ENCODE data around the gene TMEM128. TPM values are rescaled to one million over a fixed set of nuclear protein-coding genes. Genes with fewer than 3 reads are reported as not detected.
A peak's percentile ranks its signal among the peaks of the same experiment; 100 is the strongest.

Gene TMEM128
- total and polyA plus RNA-seq, 4 donors: 35.4 to 50.2 (median 44.6) TPM

DNA sequence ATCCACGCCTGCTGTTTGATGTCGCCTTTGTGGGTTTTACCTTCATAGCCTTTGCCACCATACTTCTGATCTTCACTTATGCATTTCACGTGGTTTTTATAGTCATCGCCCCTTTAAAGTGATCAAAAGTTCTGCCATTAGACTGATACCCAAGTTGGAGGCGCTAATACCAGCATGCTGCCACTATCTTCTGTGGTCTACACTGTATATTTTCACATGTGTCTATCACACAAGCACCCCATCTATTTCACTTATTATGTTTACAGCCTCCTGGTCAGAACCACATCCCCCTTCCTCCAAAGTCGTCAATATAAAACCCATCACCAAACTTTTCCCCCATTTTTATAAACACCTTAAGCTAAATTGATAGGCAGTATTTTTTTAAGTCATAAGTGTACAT lies 33.8 kb upstream of the TMEM128 start:
- no peak for DNase-seq (ENCODE audit: low read depth in 4 of 6, low spot score in 6 of 6)
- H3K4me1 ChIP-seq (ENCODE audit: control insufficient read depth, insufficient read depth, low read length): no peaks in the 10 kb centered on the region
- peaks cover 34% of the 10 kb centered on the region for H3K36me3 ChIP-seq (ENCODE audit: control insufficient read depth, insufficient read depth, low read length)
- no peaks in the 10 kb centered on the region for H3K27me3 ChIP-seq (ENCODE audit: control insufficient read depth, insufficient read depth, low read length)
- H3K27ac ChIP-seq (ENCODE audit: low read depth, low read length): no peak overlapping the region
- no peak overlapping the region for H3K4me3 ChIP-seq (ENCODE audit: low read depth, low read length)
- no peaks in the 10 kb centered on the region for H3K9me3 ChIP-seq (ENCODE audit: control insufficient read depth, insufficient read depth, low read length)
- 92% methylated on average over 5 of the region's 6 CpGs for WGBS (ENCODE audit: insufficient coverage)

DNA sequence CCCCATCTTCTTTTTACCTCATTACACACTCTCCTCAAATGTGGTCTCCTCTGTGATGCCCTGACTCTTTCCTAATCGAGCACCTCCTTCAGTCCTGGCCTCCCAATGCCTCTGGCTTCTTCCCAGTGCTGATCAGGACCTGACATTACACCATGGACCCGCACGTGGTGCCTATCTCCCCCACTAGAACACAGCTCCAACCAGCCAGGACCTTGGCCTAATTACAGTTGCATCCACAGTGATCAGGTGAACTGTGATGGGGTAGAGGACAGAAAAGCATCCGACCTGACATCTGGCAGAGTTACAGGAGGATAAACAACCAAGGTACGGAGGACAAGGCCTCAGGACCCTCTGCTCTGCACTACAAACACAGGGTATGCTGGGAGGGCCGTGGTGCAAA lies 29.5 kb upstream of the TMEM128 start:
- DNase-seq (ENCODE audit: low read depth in 4 of 6, low spot score in 6 of 6): no peak
- Histone ChIP-seq H3K9me3 (ENCODE audit: control insufficient read depth, insufficient read depth, low read length) (no peaks in the 10 kb centered on the region), H3K27me3 (ENCODE audit: control insufficient read depth, insufficient read depth, low read length) (no peaks in the 10 kb centered on the region), H3K27ac (ENCODE audit: low read depth, low read length) (no peak overlapping the region), H3K4me3 (ENCODE audit: low read depth, low read length) (no peak overlapping the region), H3K36me3 (ENCODE audit: control insufficient read depth, insufficient read depth, low read length) (peaks cover 51% of the 10 kb centered on the region), H3K4me1 (ENCODE audit: control insufficient read depth, insufficient read depth, low read length) (no peaks in the 10 kb centered on the region)
- 86% methylated on average over 4 of the region's 6 CpGs for WGBS (ENCODE audit: insufficient coverage)

DNA sequence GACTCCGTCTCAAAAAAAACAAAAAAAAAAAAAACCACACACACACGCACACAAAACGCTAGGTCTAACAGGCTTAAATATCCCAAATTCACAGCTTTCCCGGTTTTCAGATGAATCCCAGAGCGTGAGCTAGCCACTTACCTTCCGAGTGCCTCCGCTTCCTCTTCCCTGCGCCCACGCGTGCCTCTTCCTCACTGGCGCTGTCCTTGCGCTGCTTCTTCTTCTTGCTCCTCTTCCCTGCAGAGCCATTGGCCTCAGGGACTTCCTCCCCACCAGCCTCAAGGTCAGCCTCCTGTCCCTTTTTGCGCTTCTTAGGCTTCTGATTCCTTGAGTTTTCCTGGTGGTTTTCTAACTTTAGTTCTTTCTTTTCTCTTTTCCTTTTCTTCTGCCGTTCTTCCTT lies 26.2 kb upstream of the TMEM128 start:
- H3K36me3 ChIP-seq (ENCODE audit: control insufficient read depth, insufficient read depth, low read length): peaks cover 51% of the 10 kb centered on the region
- no peaks in the 10 kb centered on the region for H3K27me3 ChIP-seq (ENCODE audit: control insufficient read depth, insufficient read depth, low read length)
- H3K9me3 ChIP-seq (ENCODE audit: control insufficient read depth, insufficient read depth, low read length): no peaks in the 10 kb centered on the region
- H3K4me3 ChIP-seq (ENCODE audit: low read depth, low read length): no peak overlapping the region
- WGBS (ENCODE audit: insufficient coverage): 98% methylated on average over 12 of the region's 14 CpGs
- no peak overlapping the region for H3K27ac ChIP-seq (ENCODE audit: low read depth, low read length)
- H3K4me1 ChIP-seq (ENCODE audit: control insufficient read depth, insufficient read depth, low read length): no peaks in the 10 kb centered on the region
- no peak for DNase-seq (ENCODE audit: low read depth in 4 of 6, low spot score in 6 of 6)

DNA sequence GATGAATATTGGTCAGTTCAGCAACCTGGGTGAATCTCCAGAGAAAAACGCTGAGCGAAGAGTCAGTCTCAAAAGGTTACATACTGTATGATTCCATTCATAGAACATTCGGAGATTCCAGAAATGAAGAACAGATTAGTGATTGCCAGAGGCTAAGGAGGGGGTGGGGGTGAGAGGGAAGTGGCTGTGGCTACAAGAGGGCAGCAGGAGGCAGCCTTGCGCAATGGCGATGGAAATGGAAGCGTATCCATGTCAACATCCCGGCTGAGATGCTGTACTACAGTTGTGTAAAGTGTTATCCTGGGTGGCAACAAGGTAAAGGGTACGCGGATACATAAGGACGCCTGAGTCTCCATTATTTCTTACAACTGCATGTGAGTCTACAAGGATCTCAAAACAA lies 23.9 kb upstream of the TMEM128 start:
- Histone ChIP-seq H3K36me3 (ENCODE audit: control insufficient read depth, insufficient read depth, low read length) (peaks cover 45% of the 10 kb centered on the region), H3K4me1 (ENCODE audit: control insufficient read depth, insufficient read depth, low read length) (no peaks in the 10 kb centered on the region), H3K27me3 (ENCODE audit: control insufficient read depth, insufficient read depth, low read length) (no peaks in the 10 kb centered on the region), H3K9me3 (ENCODE audit: control insufficient read depth, insufficient read depth, low read length) (no peaks in the 10 kb centered on the region), H3K27ac (ENCODE audit: low read depth, low read length) (no peak overlapping the region), H3K4me3 (ENCODE audit: low read depth, low read length) (no peak overlapping the region)
- no peak for DNase-seq (ENCODE audit: low read depth in 4 of 6, low spot score in 6 of 6)
- WGBS (ENCODE audit: insufficient coverage): 90% methylated on average over 3 of the region's 10 CpGs

DNA sequence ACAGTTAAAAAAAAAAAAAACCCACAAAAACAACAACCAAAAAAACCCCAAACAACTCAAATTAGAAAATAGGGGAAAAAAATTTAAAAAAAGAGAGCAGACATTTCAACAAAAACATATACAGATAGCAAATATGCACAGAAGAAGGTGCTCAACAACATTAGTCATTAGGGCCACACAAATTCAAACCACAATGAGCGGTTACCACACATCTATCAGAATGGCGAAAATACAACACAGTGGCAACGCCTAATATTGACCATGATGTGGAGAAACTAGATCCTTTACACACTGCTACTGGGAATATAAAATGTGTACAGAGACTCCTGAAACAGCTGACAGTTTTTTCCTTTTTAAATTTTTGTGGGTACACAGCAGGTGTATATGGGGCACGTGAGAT lies 22.5 kb upstream of the TMEM128 start:
- Histone ChIP-seq H3K27me3 (ENCODE audit: control insufficient read depth, insufficient read depth, low read length) (no peaks in the 10 kb centered on the region), H3K36me3 (ENCODE audit: control insufficient read depth, insufficient read depth, low read length) (peaks cover 37% of the 10 kb centered on the region), H3K9me3 (ENCODE audit: control insufficient read depth, insufficient read depth, low read length) (no peaks in the 10 kb centered on the region), H3K4me3 (ENCODE audit: low read depth, low read length) (no peak overlapping the region), H3K4me1 (ENCODE audit: control insufficient read depth, insufficient read depth, low read length) (no peaks in the 10 kb centered on the region), H3K27ac (ENCODE audit: low read depth, low read length) (no peak overlapping the region)
- no CpG with 5 or more reads among the region's 4 CpGs for WGBS (ENCODE audit: insufficient coverage)
- no peak for DNase-seq (ENCODE audit: low read depth in 4 of 6, low spot score in 6 of 6)

DNA sequence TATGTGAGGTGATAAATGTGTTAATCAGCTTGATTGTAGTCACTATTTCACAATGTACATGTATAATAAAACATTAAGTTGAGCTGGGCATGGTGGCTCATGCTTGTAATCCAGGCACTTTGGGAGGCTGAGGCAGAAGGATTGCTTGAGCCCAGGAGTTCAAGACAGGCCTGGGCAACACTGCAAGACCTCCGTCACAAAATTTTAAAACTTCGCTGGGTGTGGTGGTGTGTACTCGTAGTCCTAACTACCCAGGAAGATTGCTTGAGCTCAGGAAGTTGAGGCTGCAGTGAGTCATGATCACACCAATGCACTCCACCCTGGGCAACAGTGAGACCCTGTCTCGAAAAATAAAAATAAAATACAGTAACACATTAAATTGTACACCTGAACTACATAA lies 21.8 kb upstream of the TMEM128 start:
- H3K9me3 ChIP-seq (ENCODE audit: control insufficient read depth, insufficient read depth, low read length): no peaks in the 10 kb centered on the region
- peaks cover 34% of the 10 kb centered on the region for H3K36me3 ChIP-seq (ENCODE audit: control insufficient read depth, insufficient read depth, low read length)
- H3K27me3 ChIP-seq (ENCODE audit: control insufficient read depth, insufficient read depth, low read length): no peaks in the 10 kb centered on the region
- WGBS (ENCODE audit: insufficient coverage): no CpG with 5 or more reads among the region's 4 CpGs
- DNase-seq (ENCODE audit: low read depth in 4 of 6, low spot score in 6 of 6): no peak
- no peak overlapping the region for H3K27ac ChIP-seq (ENCODE audit: low read depth, low read length)
- no peak overlapping the region for H3K4me3 ChIP-seq (ENCODE audit: low read depth, low read length)
- no peaks in the 10 kb centered on the region for H3K4me1 ChIP-seq (ENCODE audit: control insufficient read depth, insufficient read depth, low read length)

DNA sequence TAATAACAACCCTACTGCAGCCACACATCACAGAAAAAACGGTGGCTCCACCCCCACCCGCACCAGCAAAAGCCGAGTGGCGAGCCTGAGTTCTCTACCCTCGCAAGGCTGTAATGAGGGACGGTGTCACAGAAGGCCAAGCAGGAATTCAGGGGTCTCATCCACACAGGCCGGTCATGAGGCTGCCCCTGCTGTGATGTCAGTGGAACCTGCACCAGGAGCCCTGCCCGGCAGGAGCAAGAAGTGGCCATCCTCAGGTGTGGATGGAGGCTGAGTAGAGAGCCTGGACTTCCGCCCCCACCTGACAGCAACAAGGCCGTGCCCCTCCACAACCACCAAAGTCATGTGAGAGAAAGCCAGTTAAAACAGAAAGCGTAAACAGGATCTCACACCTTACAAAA lies 21.3 kb upstream of the TMEM128 start:
- no peaks in the 10 kb centered on the region for H3K27me3 ChIP-seq (ENCODE audit: control insufficient read depth, insufficient read depth, low read length)
- H3K36me3 ChIP-seq (ENCODE audit: control insufficient read depth, insufficient read depth, low read length): peaks cover 32% of the 10 kb centered on the region
- H3K9me3 ChIP-seq (ENCODE audit: control insufficient read depth, insufficient read depth, low read length): no peaks in the 10 kb centered on the region
- WGBS (ENCODE audit: insufficient coverage): 89% methylated on average over 8 of the region's 11 CpGs
- no peak for DNase-seq (ENCODE audit: low read depth in 4 of 6, low spot score in 6 of 6)
- H3K27ac ChIP-seq (ENCODE audit: low read depth, low read length): no peak overlapping the region
- H3K4me3 ChIP-seq (ENCODE audit: low read depth, low read length): no peak overlapping the region
- no peaks in the 10 kb centered on the region for H3K4me1 ChIP-seq (ENCODE audit: control insufficient read depth, insufficient read depth, low read length)

DNA sequence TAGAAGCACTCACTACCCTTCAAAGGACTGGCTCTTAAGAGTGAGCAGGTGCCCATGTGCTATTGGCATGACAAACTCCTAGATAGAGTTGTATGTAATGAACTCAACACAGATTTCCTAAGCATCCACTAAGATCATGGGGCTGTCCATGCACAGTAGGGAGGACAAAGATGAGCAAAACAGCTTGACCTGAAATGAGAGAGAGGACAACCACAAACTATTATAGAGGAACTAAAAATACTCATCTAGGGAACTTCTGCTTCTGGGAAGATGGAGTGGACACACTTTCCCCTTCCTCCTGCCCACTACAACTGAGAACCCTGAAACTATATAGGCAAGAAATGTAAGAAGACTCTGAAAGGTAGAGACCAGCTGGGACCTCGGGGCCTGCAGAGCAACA lies 20.8 kb upstream of the TMEM128 start:
- 86% methylated on average over 1 of the region's 1 CpG for WGBS (ENCODE audit: insufficient coverage)
- no peaks in the 10 kb centered on the region for H3K4me1 ChIP-seq (ENCODE audit: control insufficient read depth, insufficient read depth, low read length)
- no peak for DNase-seq (ENCODE audit: low read depth in 4 of 6, low spot score in 6 of 6)
- no peaks in the 10 kb centered on the region for H3K9me3 ChIP-seq (ENCODE audit: control insufficient read depth, insufficient read depth, low read length)
- peaks cover 26% of the 10 kb centered on the region for H3K36me3 ChIP-seq (ENCODE audit: control insufficient read depth, insufficient read depth, low read length)
- H3K4me3 ChIP-seq (ENCODE audit: low read depth, low read length): no peak overlapping the region
- no peaks in the 10 kb centered on the region for H3K27me3 ChIP-seq (ENCODE audit: control insufficient read depth, insufficient read depth, low read length)
- H3K27ac ChIP-seq (ENCODE audit: low read depth, low read length): no peak overlapping the region

DNA sequence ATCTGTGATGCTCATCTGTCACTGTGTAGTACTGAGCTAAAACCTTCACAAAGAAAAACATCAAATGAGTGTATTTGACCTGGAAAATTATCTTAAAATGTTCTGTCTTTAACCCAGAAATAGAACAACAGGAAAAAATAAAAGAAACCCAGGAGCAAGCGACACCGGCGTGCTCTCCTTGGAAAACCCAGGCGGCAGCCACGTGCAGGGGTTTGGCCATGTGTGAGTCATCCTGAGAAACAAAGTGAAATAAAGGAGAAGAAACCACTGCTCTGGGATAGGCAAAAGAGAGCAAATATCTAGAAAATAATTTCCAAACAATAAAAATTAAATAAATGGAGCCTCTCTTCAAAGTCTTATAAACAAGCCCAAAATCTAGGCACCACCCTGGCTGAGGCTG lies 20.0 kb upstream of the TMEM128 start:
- no peak overlapping the region for H3K27ac ChIP-seq (ENCODE audit: low read depth, low read length)
- peaks cover 19% of the 10 kb centered on the region for H3K36me3 ChIP-seq (ENCODE audit: control insufficient read depth, insufficient read depth, low read length)
- no peaks in the 10 kb centered on the region for H3K9me3 ChIP-seq (ENCODE audit: control insufficient read depth, insufficient read depth, low read length)
- WGBS (ENCODE audit: insufficient coverage): no CpG with 5 or more reads among the region's 5 CpGs
- no peak overlapping the region for H3K4me3 ChIP-seq (ENCODE audit: low read depth, low read length)
- H3K27me3 ChIP-seq (ENCODE audit: control insufficient read depth, insufficient read depth, low read length): no peaks in the 10 kb centered on the region
- no peaks in the 10 kb centered on the region for H3K4me1 ChIP-seq (ENCODE audit: control insufficient read depth, insufficient read depth, low read length)
- DNase-seq (ENCODE audit: low read depth in 4 of 6, low spot score in 6 of 6): no peak

DNA sequence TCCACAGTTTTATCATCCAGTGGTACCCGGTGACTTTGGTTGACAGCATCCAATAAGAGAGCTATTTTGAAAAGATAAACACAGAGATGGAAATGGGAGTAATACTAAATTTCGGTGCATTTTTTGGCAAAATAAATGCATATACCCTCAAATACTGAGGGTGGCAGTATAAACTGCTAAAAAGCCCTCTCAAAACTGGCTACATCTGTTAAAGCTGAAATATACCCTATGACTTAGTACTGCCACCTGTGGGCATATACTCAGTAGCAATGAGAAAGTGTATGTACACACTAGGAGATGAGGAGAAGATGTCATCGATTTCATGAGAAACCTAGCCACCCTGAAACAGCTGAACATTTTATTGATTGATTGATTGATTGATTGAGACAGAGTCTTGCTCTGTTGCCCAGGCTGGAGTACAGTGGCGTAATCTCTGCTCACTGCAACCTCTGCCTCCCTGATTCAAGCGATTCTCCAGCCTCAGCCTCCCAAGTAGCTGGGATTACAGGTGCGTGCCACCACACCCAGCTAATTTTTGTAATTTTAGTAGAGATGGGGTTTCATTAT lies 12.2 kb upstream of the TMEM128 start:
- Histone ChIP-seq H3K4me1 (ENCODE audit: control insufficient read depth, insufficient read depth, low read length) (no peaks in the 10 kb centered on the region), H3K27me3 (ENCODE audit: control insufficient read depth, insufficient read depth, low read length) (no peaks in the 10 kb centered on the region), H3K9me3 (ENCODE audit: control insufficient read depth, insufficient read depth, low read length) (no peaks in the 10 kb centered on the region), H3K36me3 (ENCODE audit: control insufficient read depth, insufficient read depth, low read length) (no peaks in the 10 kb centered on the region), H3K4me3 (ENCODE audit: low read depth, low read length) (no peak overlapping the region), H3K27ac (ENCODE audit: low read depth, low read length) (no peak overlapping the region)
- WGBS (ENCODE audit: insufficient coverage): no CpG with 5 or more reads among the region's 6 CpGs
- DNase-seq (ENCODE audit: low read depth in 4 of 6, low spot score in 6 of 6): peak in 1 of 6 donors; percentile 40
